Fibroblast of lung (primary cell): ENCODE measurements around the gene ANKMY1. TPM values are rescaled to one million over a fixed set of nuclear protein-coding genes. Genes with fewer than 3 reads are reported as not detected.

ENCODE experiments used
- DNase-seq, 2 donors: peaks; one replicate each; pipeline versions ENCODE4 v3.0.0 to v3.0.0-alpha.2; 2010; ENCODE audit warnings: low read depth in 2 of 2
- H2AFZ ChIP-seq: 2 replicates; pipeline ENCODE4 v1.5.1; 2012; ENCODE audit warnings: low read length, control low read depth, inconsistent platforms
- H3K27ac ChIP-seq: 2 replicates; pipeline ENCODE4 v1.5.1; 2011; ENCODE audit warnings: low read length, control low read depth; ENCODE audit not compliant: insufficient read depth
- H3K27me3 ChIP-seq: 2 replicates; pipeline ENCODE4 v1.5.1; 2011; ENCODE audit warnings: mild to moderate bottlenecking, low read length; ENCODE audit not compliant: control insufficient read depth, insufficient read depth
- H3K36me3 ChIP-seq: 2 replicates; pipeline ENCODE4 v1.5.1; 2011; ENCODE audit warnings: low read length; ENCODE audit not compliant: control insufficient read depth, insufficient read depth
- H3K4me1 ChIP-seq: 2 replicates; pipeline ENCODE4 v1.5.1; 2011; ENCODE audit warnings: low read length; ENCODE audit not compliant: control insufficient read depth, insufficient read depth; ENCODE audit errors: extremely low read depth
- H3K4me2 ChIP-seq: 2 replicates; pipeline ENCODE4 v1.5.1; 2011; ENCODE audit warnings: low read length, control low read depth; ENCODE audit not compliant: insufficient read depth; ENCODE audit errors: extremely low read depth
- H3K4me3 ChIP-seq, 4 experiments: fragments of 200-600 bp in 1 of 4; sonication (generic) in 1 of 4; replicated peaks in 1 of 4; 2 replicates each; pipeline ENCODE4 v1.5.1; 2011 to 2016; ENCODE audit warnings: low read length in 4 of 4, low read depth in 3 of 4, mild to moderate bottlenecking in 3 of 4, control low read depth in 2 of 4, inconsistent platforms in 1 of 4, mixed read lengths in 1 of 4; ENCODE audit not compliant: insufficient read depth in 1 of 4; ENCODE audit errors: control extremely low read depth in 1 of 4
- H3K79me2 ChIP-seq: 2 replicates; pipeline ENCODE4 v1.5.1; 2012; ENCODE audit warnings: mild to moderate bottlenecking, low read length, inconsistent platforms; ENCODE audit not compliant: control insufficient read depth, insufficient read depth
- H3K9ac ChIP-seq: 2 replicates; pipeline ENCODE4 v1.5.1; 2011; ENCODE audit warnings: mild to moderate bottlenecking, low read length, control low read depth; ENCODE audit not compliant: insufficient read depth
- H3K9me3 ChIP-seq: 2 replicates; pipeline ENCODE4 v1.5.1; 2012; ENCODE audit warnings: low read depth, low read length; ENCODE audit not compliant: control insufficient read depth, insufficient read depth
- H4K20me1 ChIP-seq: 2 replicates; pipeline ENCODE4 v1.5.1; 2011; ENCODE audit warnings: low read length; ENCODE audit not compliant: control insufficient read depth, insufficient read depth; ENCODE audit errors: extremely low read depth
- CTCF ChIP-seq, 2 donors: IDR thresholded peaks in 1 of 2; conservative IDR thresholded peaks in 1 of 2; 1 replicate in 1 of 2; 2 replicates in 1 of 2; pipeline ENCODE4 v1.5.1; 2011 to 2012; ENCODE audit warnings: low read length in 2 of 2, control low read depth in 1 of 2, inconsistent platforms in 1 of 2, low read depth in 1 of 2, mild to moderate bottlenecking in 1 of 2
- EZH2 ChIP-seq: IDR thresholded peaks from 2 replicates; pipeline ENCODE4 v1.5.1; 2012; ENCODE audit warnings: low read length, control low read depth, mild to moderate bottlenecking; ENCODE audit errors: missing control alignments
- polyA plus RNA-seq, 2 donors: library from polyadenylated mRNA; depleted of rRNA in 1 of 2; stranded (reverse) in 1 of 2; unstranded in 1 of 2; fragments of >200 nt; gene quantifications; 2 replicates each; pipeline ENCODE4 v1.2.1, GENCODE V29; 2011 to 2012; ENCODE audit warnings: missing spikeins in 1 of 2
- total RNA-seq: library from RNA; depleted of rRNA; stranded (reverse); fragments of >200 nt; gene quantifications from 2 replicates; pipeline ENCODE4 v1.2.1, GENCODE V29; 2014

ANKMY1 gene
- total and polyA plus RNA-seq, 2 donors (not counting 1 experiment from before 2014, with no cell fraction given) = 2.8 to 7.4 TPM

GRCh38 chr2:240503848-240504247 is 53.9 kb downstream of the ANKMY1 start:
- H2AFZ ChIP-seq = no peak overlapping the region
- H3K9ac ChIP-seq = no peak overlapping the region
- H3K36me3 ChIP-seq = no peaks in the 10 kb centered on the region
- DNase-seq = no peak
- H3K27ac ChIP-seq = no peak overlapping the region
- no peaks in the 10 kb centered on the region for H4K20me1 ChIP-seq
- H3K27me3 ChIP-seq = no peaks in the 10 kb centered on the region
- H3K4me2 ChIP-seq = no peak overlapping the region
- H3K9me3 ChIP-seq = no peaks in the 10 kb centered on the region
- no peak overlapping the region for H3K4me3 ChIP-seq
- TF ChIP-seq CTCF (conservative IDR thresholded peaks at IDR 0.05 in 1 of 2, IDR thresholded peaks at IDR 0.05 in 1 of 2; ENCODE audit: low read depth in 1 of 2, low read length in 2 of 2) = no peak
- TF ChIP-seq EZH2 = no peak
- H3K4me1 ChIP-seq = no peaks in the 10 kb centered on the region
- H3K79me2 ChIP-seq = no peaks in the 10 kb centered on the region

- Histone ChIP-seq H2AFZ (no peak overlapping the region), H3K36me3 (no peaks in the 10 kb centered on the region), H3K4me3 (no peak overlapping the region), H4K20me1 (no peaks in the 10 kb centered on the region), H3K27ac (no peak overlapping the region), H3K9me3 (no peaks in the 10 kb centered on the region), H3K79me2 (no peaks in the 10 kb centered on the region), H3K4me1 (no peaks in the 10 kb centered on the region), H3K27me3 (no peaks in the 10 kb centered on the region), H3K4me2 (no peak overlapping the region), H3K9ac (no peak overlapping the region)
- TF ChIP-seq CTCF (conservative IDR thresholded peaks at IDR 0.05 in 1 of 2, IDR thresholded peaks at IDR 0.05 in 1 of 2; ENCODE audit: low read depth in 1 of 2, low read length in 2 of 2) = no peak
- no peak for TF ChIP-seq EZH2
- DNase-seq = no peak
These were observed 54.4 kb downstream of the ANKMY1 start for GRCh38 chr2:240503375-240503774.

- H3K9ac ChIP-seq = no peak overlapping the region
- no peaks in the 10 kb centered on the region for H3K36me3 ChIP-seq
- H4K20me1 ChIP-seq = no peaks in the 10 kb centered on the region
- DNase-seq = no peak
- no peak overlapping the region for H3K4me2 ChIP-seq
- H3K79me2 ChIP-seq = no peaks in the 10 kb centered on the region
- H3K4me3 ChIP-seq = no peak overlapping the region
- no peaks in the 10 kb centered on the region for H3K4me1 ChIP-seq
- TF ChIP-seq EZH2 (no peak), CTCF (conservative IDR thresholded peaks at IDR 0.05 in 1 of 2, IDR thresholded peaks at IDR 0.05 in 1 of 2; ENCODE audit: low read depth in 1 of 2, low read length in 2 of 2) (no peak)
- H2AFZ ChIP-seq = no peak overlapping the region
- H3K27me3 ChIP-seq = no peaks in the 10 kb centered on the region
- H3K9me3 ChIP-seq = no peaks in the 10 kb centered on the region
- H3K27ac ChIP-seq = no peak overlapping the region
These were observed 55.2 kb downstream of the ANKMY1 start for GRCh38 chr2:240502430-240503121.
